Dermis blood vessel endothelial cell (primary cell): ENCODE measurements around the gene PHETA1. TPM values are rescaled to one million over a fixed set of nuclear protein-coding genes. Genes with fewer than 3 reads are reported as not detected.
A peak's percentile ranks its signal among the peaks of the same experiment; 100 is the strongest.

Experiments used
- DNase-seq: peaks from one replicate; pipeline ENCODE4 v3.0.0; 2010
- total RNA-seq: library from RNA; depleted of rRNA; stranded (reverse); fragments of >200 nt; gene quantifications from 2 replicates; pipeline ENCODE4 v1.2.3, GENCODE V29; 2014

PHETA1 gene
- total RNA-seq, 1 donor from 2014 or later: 9.7 TPM

DNA sequence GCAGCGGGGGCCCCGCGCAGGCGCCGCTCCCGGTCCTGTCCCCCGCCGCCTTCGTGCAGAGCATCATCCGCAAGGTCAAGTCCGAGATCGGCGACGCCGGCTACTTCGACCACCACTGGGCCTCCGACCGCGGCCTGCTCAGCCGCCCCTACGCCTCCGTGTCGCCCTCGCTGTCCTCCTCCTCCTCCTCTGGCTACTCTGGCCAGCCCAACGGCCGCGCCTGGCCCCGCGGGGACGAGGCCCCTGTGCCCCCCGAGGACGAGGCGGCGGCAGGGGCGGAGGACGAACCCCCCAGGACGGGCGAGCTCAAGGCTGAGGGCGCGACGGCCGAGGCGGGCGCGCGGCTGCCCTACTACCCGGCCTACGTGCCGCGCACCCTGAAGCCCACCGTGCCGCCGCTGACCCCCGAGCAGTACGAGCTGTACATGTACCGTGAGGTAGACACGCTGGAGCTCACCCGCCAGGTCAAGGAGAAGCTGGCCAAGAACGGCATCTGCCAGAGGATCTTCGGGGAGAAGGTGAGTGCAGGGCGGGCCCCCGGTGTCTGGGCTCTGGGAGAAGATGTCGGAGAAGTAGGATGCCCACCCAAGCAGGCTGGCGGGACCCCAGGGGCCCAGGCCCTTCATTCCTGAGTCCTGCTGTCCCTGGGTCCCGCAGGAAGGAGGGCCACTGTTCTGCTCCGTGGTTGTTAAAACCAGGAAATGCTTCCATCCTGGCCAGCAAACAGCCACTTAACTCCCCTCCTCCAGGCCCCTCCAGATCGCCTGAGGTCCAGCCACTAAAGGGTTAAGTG lies 48.4 kb downstream of the PHETA1 start:
- no peak for DNase-seq

DNA sequence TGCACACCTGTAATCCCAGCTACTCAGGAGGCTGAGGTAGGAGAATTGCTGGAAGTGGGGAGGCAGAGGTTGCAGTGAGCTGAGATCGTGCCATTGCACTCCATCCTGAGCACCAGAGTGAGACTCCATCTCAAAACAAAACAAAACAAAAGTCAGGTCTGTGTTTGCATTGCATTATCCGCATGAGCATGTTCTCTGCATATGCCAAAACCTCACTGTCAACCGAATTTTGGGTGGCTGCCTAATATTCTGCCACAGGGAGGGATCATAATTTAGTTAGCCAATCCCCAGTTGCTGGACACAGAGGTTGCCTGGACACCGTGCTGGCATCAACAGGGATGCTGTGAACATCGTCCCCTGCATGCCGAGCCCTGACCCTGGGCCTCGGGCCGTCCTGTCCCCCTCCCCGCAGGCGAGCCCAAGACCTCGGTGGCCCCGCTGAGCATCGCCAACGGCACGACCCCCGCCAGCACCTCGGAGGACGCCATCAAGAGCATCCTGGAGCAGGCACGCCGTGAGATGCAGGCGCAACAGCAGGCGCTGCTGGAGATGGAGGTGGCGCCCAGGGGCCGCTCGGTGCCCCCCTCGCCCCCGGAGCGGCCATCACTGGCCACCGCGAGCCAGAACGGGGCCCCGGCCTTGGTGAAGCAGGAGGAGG lies 49.2 kb downstream of the PHETA1 start:
- no peak for DNase-seq

DNA sequence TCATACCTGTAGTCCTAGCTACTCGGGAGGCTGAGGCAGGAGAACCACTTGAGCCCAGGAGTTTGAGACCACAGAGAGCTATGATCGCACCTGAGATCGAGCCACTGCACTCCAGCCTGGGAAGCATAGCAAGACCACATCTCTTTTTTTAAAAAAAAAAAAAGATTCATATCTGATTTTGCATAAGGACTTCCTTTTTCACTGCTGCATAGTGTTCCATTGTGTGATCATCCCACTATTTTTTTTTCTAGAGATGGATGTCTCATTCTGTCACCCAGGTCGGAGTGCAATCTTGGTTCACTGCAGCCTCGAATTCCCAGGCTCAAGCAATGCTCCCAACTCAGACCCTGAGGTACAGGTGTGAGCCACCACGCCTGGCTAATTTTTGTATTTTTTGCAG lies 50.4 kb downstream of the PHETA1 start:
- DNase-seq: no peak

DNA sequence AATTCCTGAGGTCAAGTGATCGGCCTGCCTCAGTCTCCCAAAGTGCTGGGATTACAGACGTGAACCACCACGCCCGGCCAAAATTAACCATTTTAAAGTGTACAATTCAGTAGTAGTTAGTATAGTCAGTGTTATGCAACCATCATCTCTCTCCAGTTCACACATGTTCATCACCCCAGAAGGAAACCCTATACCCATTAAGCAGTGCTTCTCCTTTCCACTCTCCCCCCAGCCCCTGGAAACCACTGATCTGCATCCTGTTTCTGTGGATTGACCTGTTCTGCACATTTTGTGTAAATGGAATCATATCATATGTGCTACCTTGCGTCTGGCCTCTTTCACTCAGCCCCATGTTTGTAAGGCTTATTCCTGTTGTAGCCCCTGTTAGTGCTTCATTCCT lies 52.2 kb downstream of the PHETA1 start:
- DNase-seq: no peak

DNA sequence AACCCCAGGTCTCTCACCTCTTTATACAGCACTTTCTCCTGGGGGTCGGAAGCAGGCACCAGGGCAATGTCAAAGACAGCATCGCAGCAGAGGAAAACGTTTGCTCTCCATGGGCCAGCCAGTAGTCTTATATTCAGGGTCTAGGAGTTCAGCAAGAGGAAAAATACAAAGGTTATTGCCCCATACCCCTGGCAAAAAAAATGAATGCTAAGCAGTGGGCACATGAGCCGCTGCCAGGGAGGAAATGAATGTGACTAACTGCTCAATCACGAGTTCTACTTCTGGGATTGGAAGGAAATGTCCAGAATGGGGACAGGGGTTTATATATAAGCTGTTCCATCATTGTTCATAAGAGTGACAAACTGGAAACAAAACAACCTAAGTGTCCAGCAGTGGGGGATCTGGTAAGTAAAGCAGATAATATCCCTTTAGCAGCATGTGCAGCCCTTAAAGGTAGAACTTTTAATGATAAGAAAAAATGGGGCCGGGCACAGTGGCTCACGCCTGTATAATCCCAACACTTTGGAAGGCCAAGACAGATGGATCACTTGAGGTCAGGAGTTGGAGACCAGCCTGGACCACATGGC lies 53.8 kb downstream of the PHETA1 start:
- peak; percentile 73 for DNase-seq

DNA sequence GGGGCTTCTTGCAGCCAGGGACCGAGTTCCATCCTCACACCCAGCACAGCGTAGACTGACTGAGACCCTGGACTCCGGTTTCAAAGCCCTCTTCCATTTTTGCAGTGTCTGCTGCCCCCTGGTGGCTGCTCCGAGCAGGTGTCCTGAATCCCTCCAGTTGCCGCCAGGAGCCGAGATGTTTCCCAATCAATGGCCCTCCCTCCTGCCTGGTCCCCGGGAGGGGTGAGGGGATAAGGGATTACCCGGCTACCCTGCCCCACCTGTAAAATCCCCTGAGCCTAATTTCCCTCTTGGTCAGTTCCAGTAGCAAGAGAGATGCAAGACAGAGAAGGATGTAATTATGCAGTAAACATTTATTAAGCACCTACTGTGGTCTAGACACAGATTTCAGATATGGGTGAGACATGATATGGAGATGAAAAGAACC lies 55.0 kb downstream of the PHETA1 start:
- peak; percentile 87 for DNase-seq

DNA sequence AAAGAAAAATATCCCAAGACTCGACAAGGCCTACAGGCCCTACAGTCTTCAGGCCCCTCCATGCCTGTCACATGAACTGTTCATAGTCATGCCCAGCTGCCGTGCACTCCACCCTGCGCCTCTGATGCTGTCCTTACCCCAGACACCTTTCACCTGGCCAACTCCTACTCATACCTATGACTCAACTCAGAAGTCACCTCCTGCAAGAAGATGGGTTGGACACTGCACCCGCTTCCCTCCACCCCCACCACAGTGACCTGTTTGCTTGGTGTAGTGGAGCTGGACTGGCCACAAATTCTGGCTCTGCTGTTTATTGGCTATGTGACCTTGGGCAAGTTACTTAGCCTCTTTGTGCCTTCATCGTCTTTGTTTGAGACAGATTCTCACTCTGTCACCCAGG lies 56.2 kb downstream of the PHETA1 start:
- no peak for DNase-seq

DNA sequence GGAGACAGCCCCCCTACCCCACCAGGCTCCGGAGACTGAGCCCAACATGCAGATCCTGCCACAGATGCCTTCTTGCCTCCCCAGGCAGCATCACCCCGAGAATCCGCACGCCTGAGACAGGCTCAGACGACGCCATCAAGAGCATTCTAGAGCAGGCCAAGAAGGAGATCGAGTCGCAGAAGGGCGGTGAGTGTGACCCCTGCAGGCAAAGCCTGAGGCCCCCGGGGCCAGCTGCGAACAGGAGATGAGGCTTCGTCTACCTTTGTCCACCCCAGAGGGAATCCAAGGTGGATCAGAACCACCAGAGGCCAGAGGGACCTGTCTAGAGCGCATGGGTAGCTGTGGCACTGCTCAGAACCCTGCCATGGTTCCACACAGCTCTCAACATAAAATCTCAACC lies 56.9 kb downstream of the PHETA1 start:
- DNase-seq: no peak

DNA sequence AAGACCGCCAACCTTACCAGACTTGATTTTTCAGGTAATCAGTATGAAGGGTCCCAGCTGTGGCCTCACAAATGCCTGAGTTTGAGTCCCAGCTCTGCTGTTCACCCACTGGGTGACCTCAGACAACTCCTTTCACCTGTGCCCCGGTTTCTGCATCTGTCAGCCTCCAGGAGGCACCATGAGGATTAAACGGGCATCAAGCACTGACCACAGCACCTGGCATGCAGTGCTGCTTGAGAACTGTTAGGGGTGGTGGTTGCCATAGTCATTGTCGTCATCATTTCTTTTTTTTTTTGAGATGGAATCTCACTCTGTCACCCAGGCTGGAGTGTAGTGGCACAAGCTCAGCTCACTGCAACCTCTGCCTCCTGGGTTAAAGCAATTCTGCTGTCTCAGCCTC lies 57.9 kb downstream of the PHETA1 start:
- no peak for DNase-seq

Other genes starting within 250 kb of the PHETA1 start
- gene SH2B3, start 36.8 kb upstream of the PHETA1 start, total RNA-seq: 93.6 and 111 TPM in 2 replicates
- gene ATXN2, start 230.2 kb upstream of the PHETA1 start, total RNA-seq: 32.0 and 37.3 TPM in 2 replicates